WTC11 (cell line): Measurements from ENCODE around the gene RTCB.

Source experiments
- ESRRA ChIP-seq: sonication (generic); formaldehyde crosslinking; IDR thresholded peaks from 2 replicates; pipeline ENCODE4 v1.8.1; 2022; ENCODE audit warnings: mild to moderate bottlenecking, missing genetic modification reagents, borderline replicate concordance
- FOXP1 ChIP-seq: sonication (generic); formaldehyde crosslinking; IDR thresholded peaks from 2 replicates; pipeline ENCODE4 v1.8.0; 2022; ENCODE audit warnings: missing genetic modification reagents, mild to moderate bottlenecking, moderate library complexity, borderline replicate concordance
- MXD4 ChIP-seq: fragments of 250-450 bp; sonication (Bioruptor Pico); IDR thresholded peaks from 2 replicates; pipeline ENCODE4 v1.8.0; 2021; ENCODE audit warnings: mild to moderate bottlenecking, moderate library complexity, borderline replicate concordance
- NR3C1 ChIP-seq: sonication (generic); formaldehyde crosslinking; conservative IDR thresholded peaks from 2 replicates; pipeline ENCODE4 v1.8.1; 2023; ENCODE audit warnings: low read depth, mild to moderate bottlenecking, missing genetic modification reagents
- ZNF121 ChIP-seq: sonication (generic); formaldehyde crosslinking; IDR thresholded peaks from 2 replicates; pipeline ENCODE4 v1.8.0; 2023; ENCODE audit warnings: missing genetic modification reagents
- ZNF263 ChIP-seq: sonication (generic); formaldehyde crosslinking; IDR thresholded peaks from 2 replicates; pipeline ENCODE4 v1.8.1; 2022; ENCODE audit warnings: low read depth, mild to moderate bottlenecking, moderate library complexity, missing genetic modification reagents
- TF ChIP-seq, protein P1 (sequence below): fragments of 200-600 bp; IDR thresholded peaks from 2 replicates; pipeline ENCODE4 v1.8.0; 2022; ENCODE audit warnings: antibody characterized with exemption
- TF ChIP-seq, protein P2 (sequence below): sonication (generic); formaldehyde crosslinking; IDR thresholded peaks from 2 replicates; pipeline ENCODE4 v1.8.1; 2023; ENCODE audit warnings: mild to moderate bottlenecking, missing genetic modification reagents, moderate library complexity
- TF ChIP-seq, protein P3 (sequence below): sonication (generic); formaldehyde crosslinking; conservative IDR thresholded peaks from 2 replicates; pipeline ENCODE4 v1.8.1; 2022; ENCODE audit warnings: mild to moderate bottlenecking, missing genetic modification reagents
- TF ChIP-seq, protein P4 (sequence below): sonication (generic); formaldehyde crosslinking; IDR thresholded peaks from 2 replicates; pipeline ENCODE4 v1.8.0; 2022; ENCODE audit warnings: mild to moderate bottlenecking, missing genetic modification reagents
- TF ChIP-seq, protein P5 (sequence below): sonication (generic); formaldehyde crosslinking; IDR thresholded peaks from 2 replicates; pipeline ENCODE4 v1.8.0; 2023; ENCODE audit warnings: missing genetic modification reagents, mild to moderate bottlenecking, borderline replicate concordance

DNA sequence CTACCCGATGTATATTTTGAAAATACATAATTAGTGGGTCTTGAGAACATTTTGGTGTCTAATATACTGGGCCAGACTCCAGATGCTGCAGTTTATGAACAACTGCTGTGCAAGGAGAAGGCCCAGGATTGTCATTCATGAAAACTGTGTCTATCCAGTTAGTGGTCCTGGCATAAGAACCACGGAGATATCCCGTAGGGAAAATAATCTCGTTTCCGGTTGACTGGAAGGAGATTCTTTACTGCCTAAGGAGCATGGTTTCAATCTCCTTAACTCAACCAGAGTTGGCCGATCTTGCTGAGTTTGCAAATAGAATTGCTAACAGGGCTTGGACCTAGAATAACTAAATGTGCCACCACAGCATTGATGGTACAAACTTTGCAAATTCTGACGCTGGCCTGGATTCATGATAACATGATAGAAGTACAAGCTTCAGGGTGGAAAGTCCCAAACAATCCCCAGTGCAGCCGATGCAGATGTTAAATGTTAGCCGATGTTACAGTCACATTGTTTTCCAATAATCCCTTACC lies 4.6 kb upstream of the RTCB start:
- TF ChIP-seq, protein P1, sequence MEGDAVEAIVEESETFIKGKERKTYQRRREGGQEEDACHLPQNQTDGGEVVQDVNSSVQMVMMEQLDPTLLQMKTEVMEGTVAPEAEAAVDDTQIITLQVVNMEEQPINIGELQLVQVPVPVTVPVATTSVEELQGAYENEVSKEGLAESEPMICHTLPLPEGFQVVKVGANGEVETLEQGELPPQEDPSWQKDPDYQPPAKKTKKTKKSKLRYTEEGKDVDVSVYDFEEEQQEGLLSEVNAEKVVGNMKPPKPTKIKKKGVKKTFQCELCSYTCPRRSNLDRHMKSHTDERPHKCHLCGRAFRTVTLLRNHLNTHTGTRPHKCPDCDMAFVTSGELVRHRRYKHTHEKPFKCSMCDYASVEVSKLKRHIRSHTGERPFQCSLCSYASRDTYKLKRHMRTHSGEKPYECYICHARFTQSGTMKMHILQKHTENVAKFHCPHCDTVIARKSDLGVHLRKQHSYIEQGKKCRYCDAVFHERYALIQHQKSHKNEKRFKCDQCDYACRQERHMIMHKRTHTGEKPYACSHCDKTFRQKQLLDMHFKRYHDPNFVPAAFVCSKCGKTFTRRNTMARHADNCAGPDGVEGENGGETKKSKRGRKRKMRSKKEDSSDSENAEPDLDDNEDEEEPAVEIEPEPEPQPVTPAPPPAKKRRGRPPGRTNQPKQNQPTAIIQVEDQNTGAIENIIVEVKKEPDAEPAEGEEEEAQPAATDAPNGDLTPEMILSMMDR, result no peak
- TF ChIP-seq NR3C1 (CRISPR knock-in tag), result no peak
- TF ChIP-seq FOXP1, result no peak
- TF ChIP-seq MXD4 (CRISPR knock-in tag), result no peak
- TF ChIP-seq, protein P2, sequence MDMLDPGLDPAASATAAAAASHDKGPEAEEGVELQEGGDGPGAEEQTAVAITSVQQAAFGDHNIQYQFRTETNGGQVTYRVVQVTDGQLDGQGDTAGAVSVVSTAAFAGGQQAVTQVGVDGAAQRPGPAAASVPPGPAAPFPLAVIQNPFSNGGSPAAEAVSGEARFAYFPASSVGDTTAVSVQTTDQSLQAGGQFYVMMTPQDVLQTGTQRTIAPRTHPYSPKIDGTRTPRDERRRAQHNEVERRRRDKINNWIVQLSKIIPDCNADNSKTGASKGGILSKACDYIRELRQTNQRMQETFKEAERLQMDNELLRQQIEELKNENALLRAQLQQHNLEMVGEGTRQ (CRISPR knock-in tag), result no peak
- TF ChIP-seq, protein P3, sequence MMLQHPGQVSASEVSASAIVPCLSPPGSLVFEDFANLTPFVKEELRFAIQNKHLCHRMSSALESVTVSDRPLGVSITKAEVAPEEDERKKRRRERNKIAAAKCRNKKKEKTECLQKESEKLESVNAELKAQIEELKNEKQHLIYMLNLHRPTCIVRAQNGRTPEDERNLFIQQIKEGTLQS (CRISPR knock-in tag), result no peak
- no peak for TF ChIP-seq ZNF121 (CRISPR knock-in tag)
- TF ChIP-seq, protein P4, sequence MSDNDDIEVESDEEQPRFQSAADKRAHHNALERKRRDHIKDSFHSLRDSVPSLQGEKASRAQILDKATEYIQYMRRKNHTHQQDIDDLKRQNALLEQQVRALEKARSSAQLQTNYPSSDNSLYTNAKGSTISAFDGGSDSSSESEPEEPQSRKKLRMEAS (CRISPR knock-in tag), result no peak
- TF ChIP-seq, protein P5, sequence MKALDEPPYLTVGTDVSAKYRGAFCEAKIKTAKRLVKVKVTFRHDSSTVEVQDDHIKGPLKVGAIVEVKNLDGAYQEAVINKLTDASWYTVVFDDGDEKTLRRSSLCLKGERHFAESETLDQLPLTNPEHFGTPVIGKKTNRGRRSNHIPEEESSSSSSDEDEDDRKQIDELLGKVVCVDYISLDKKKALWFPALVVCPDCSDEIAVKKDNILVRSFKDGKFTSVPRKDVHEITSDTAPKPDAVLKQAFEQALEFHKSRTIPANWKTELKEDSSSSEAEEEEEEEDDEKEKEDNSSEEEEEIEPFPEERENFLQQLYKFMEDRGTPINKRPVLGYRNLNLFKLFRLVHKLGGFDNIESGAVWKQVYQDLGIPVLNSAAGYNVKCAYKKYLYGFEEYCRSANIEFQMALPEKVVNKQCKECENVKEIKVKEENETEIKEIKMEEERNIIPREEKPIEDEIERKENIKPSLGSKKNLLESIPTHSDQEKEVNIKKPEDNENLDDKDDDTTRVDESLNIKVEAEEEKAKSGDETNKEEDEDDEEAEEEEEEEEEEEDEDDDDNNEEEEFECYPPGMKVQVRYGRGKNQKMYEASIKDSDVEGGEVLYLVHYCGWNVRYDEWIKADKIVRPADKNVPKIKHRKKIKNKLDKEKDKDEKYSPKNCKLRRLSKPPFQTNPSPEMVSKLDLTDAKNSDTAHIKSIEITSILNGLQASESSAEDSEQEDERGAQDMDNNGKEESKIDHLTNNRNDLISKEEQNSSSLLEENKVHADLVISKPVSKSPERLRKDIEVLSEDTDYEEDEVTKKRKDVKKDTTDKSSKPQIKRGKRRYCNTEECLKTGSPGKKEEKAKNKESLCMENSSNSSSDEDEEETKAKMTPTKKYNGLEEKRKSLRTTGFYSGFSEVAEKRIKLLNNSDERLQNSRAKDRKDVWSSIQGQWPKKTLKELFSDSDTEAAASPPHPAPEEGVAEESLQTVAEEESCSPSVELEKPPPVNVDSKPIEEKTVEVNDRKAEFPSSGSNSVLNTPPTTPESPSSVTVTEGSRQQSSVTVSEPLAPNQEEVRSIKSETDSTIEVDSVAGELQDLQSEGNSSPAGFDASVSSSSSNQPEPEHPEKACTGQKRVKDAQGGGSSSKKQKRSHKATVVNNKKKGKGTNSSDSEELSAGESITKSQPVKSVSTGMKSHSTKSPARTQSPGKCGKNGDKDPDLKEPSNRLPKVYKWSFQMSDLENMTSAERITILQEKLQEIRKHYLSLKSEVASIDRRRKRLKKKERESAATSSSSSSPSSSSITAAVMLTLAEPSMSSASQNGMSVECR (CRISPR knock-in tag), result no peak
- TF ChIP-seq ESRRA (CRISPR knock-in tag), result no peak
- no peak for TF ChIP-seq ZNF263 (CRISPR knock-in tag)
